WTC11 (cell line): Measurements from ENCODE around the gene DARS2. TPM values are rescaled to one million over a fixed set of nuclear protein-coding genes. Genes with fewer than 3 reads are reported as not detected.
A peak's percentile ranks its signal among the peaks of the same experiment; 100 is the strongest.

Experiments used
- ATAC-seq: fragments of 200-7000 bp; cut with Tn5 transposase; 2 replicates; pipeline ENCODE4 v1.10.0; 2021; ENCODE audit warnings: mild to moderate bottlenecking, moderate library complexity
- CTCF ChIA-PET: fragments of 300-600 bp; sonication (Branson Sonifier 250); formaldehyde crosslinking; loops from one replicate; lab custom pipeline; 2021; ENCODE audit warnings: antibody characterized with exemption; lab: Charles Lee
- POLR2A ChIA-PET: fragments of 350-600 bp; sonication (Branson Sonifier 250); formaldehyde crosslinking; loops from one replicate; lab custom pipeline; 2021; ENCODE audit warnings: antibody characterized with exemption; lab: Charles Lee
- DNase-seq: peaks from one replicate; pipeline ENCODE4 v3.0.0; 2021; ENCODE audit warnings: low spot score
- H3K27ac Mint-ChIP-seq: 2 replicates; pipeline ENCODE4 v1.8.0; 2021; ENCODE audit warnings: mixed read lengths
- H3K27me3 Mint-ChIP-seq: 2 replicates; pipeline ENCODE4 v1.8.0; 2021; ENCODE audit warnings: low read depth, mild to moderate bottlenecking, moderate library complexity, mixed read lengths
- H3K36me3 Mint-ChIP-seq: 2 replicates; pipeline ENCODE4 v1.8.0; 2021; ENCODE audit warnings: mixed read lengths
- H3K4me1 Mint-ChIP-seq: 2 replicates; pipeline ENCODE4 v1.8.0; 2022; ENCODE audit warnings: mixed read lengths
- H3K4me3 Mint-ChIP-seq: 2 replicates; pipeline ENCODE4 v1.8.0; 2021; ENCODE audit warnings: mild to moderate bottlenecking, moderate library complexity, mixed read lengths
- H3K9me3 Mint-ChIP-seq: 2 replicates; pipeline ENCODE4 v1.8.0; 2021; ENCODE audit warnings: mixed read lengths
- FOXJ3 ChIP-seq: sonication (generic); formaldehyde crosslinking; IDR thresholded peaks from 2 replicates; pipeline ENCODE4 v1.9.0; 2021; ENCODE audit warnings: missing genetic modification reagents, mild to moderate bottlenecking, borderline replicate concordance
- FOXK1 ChIP-seq: sonication (generic); formaldehyde crosslinking; IDR thresholded peaks from 2 replicates; pipeline ENCODE4 v1.8.0; 2022; ENCODE audit warnings: mild to moderate bottlenecking, moderate library complexity, missing genetic modification reagents
- GTF2I ChIP-seq: fragments of 250-450 bp; sonication (Bioruptor Pico); conservative IDR thresholded peaks from 2 replicates; pipeline ENCODE4 v1.4.0; 2021; ENCODE audit warnings: mild to moderate bottlenecking
- JUN ChIP-seq: sonication (generic); formaldehyde crosslinking; IDR thresholded peaks from 2 replicates; pipeline ENCODE4 v1.8.0; 2023; ENCODE audit warnings: mild to moderate bottlenecking, missing genetic modification reagents
- NR2C2 ChIP-seq: sonication (generic); formaldehyde crosslinking; IDR thresholded peaks from 2 replicates; pipeline ENCODE4 v1.8.0; 2022; ENCODE audit warnings: mild to moderate bottlenecking, missing genetic modification reagents
- SMAD3 ChIP-seq: sonication (generic); formaldehyde crosslinking; IDR thresholded peaks from 2 replicates; pipeline ENCODE4 v1.8.0; 2022; ENCODE audit warnings: missing genetic modification reagents, mild to moderate bottlenecking, borderline replicate concordance
- ZSCAN18 ChIP-seq: fragments of 250-450 bp; sonication (Bioruptor Pico); IDR thresholded peaks from 2 replicates; pipeline ENCODE4 v2.1.2; 2022; ENCODE audit warnings: mild to moderate bottlenecking, moderate library complexity
- total RNA-seq: library from RNA; stranded (reverse); gene quantifications from 3 replicates; pipeline ENCODE4 v1.2.3, GENCODE V29; 2021
- TF ChIP-seq, protein P1 (sequence below): sonication (generic); formaldehyde crosslinking; IDR thresholded peaks from 2 replicates; pipeline ENCODE4 v1.8.0; 2023; ENCODE audit warnings: missing genetic modification reagents, mild to moderate bottlenecking, borderline replicate concordance
- TF ChIP-seq, protein P2 (sequence below): fragments of 250-450 bp; sonication (Bioruptor Pico); IDR thresholded peaks from 2 replicates; pipeline ENCODE4 v1.9.0; 2021; ENCODE audit warnings: mild to moderate bottlenecking, borderline replicate concordance
- TF ChIP-seq, protein P3 (sequence below): sonication (generic); formaldehyde crosslinking; IDR thresholded peaks from 2 replicates; pipeline ENCODE4 v1.8.0; 2023; ENCODE audit warnings: missing genetic modification reagents
- TF ChIP-seq, protein P4 (sequence below): sonication (generic); formaldehyde crosslinking; IDR thresholded peaks from 2 replicates; pipeline ENCODE4 v1.8.1; 2023; ENCODE audit warnings: mild to moderate bottlenecking, moderate library complexity, missing genetic modification reagents
- TF ChIP-seq, protein P5 (sequence below): sonication (generic); formaldehyde crosslinking; IDR thresholded peaks from 2 replicates; pipeline ENCODE4 v1.8.1; 2022; ENCODE audit warnings: missing genetic modification reagents, borderline replicate concordance

Gene DARS2
- total RNA-seq, 1 experiment from 2014 or later = 38.0 TPM

DNA sequence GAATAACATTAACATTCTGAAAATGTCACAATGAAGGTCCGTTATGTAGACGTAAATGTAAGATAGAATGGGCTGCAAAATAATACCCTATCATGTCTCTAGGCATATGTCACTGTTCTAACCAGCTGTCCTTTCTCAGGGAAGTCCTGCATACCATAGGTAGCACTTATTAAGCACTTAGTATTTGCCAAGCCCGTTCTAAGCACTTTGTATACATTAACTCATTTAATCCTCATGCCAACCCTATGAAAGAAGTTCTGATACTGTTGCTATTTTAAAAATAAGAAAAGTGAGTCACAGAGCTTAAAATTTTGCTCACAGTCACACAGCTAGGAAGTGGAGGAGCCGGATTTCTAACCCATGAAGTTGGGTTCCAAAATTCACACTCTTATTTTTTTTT lies 27.6 kb downstream of the DARS2 start (continued):
- TF ChIP-seq, protein P1, sequence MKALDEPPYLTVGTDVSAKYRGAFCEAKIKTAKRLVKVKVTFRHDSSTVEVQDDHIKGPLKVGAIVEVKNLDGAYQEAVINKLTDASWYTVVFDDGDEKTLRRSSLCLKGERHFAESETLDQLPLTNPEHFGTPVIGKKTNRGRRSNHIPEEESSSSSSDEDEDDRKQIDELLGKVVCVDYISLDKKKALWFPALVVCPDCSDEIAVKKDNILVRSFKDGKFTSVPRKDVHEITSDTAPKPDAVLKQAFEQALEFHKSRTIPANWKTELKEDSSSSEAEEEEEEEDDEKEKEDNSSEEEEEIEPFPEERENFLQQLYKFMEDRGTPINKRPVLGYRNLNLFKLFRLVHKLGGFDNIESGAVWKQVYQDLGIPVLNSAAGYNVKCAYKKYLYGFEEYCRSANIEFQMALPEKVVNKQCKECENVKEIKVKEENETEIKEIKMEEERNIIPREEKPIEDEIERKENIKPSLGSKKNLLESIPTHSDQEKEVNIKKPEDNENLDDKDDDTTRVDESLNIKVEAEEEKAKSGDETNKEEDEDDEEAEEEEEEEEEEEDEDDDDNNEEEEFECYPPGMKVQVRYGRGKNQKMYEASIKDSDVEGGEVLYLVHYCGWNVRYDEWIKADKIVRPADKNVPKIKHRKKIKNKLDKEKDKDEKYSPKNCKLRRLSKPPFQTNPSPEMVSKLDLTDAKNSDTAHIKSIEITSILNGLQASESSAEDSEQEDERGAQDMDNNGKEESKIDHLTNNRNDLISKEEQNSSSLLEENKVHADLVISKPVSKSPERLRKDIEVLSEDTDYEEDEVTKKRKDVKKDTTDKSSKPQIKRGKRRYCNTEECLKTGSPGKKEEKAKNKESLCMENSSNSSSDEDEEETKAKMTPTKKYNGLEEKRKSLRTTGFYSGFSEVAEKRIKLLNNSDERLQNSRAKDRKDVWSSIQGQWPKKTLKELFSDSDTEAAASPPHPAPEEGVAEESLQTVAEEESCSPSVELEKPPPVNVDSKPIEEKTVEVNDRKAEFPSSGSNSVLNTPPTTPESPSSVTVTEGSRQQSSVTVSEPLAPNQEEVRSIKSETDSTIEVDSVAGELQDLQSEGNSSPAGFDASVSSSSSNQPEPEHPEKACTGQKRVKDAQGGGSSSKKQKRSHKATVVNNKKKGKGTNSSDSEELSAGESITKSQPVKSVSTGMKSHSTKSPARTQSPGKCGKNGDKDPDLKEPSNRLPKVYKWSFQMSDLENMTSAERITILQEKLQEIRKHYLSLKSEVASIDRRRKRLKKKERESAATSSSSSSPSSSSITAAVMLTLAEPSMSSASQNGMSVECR (CRISPR knock-in tag) = no peak
- TF ChIP-seq JUN (no peak), GTF2I (CRISPR knock-in tag) (no peak), NR2C2 (CRISPR knock-in tag) (no peak), SMAD3 (no peak), ZSCAN18 (CRISPR knock-in tag) (no peak)
- TF ChIP-seq, protein P2, sequence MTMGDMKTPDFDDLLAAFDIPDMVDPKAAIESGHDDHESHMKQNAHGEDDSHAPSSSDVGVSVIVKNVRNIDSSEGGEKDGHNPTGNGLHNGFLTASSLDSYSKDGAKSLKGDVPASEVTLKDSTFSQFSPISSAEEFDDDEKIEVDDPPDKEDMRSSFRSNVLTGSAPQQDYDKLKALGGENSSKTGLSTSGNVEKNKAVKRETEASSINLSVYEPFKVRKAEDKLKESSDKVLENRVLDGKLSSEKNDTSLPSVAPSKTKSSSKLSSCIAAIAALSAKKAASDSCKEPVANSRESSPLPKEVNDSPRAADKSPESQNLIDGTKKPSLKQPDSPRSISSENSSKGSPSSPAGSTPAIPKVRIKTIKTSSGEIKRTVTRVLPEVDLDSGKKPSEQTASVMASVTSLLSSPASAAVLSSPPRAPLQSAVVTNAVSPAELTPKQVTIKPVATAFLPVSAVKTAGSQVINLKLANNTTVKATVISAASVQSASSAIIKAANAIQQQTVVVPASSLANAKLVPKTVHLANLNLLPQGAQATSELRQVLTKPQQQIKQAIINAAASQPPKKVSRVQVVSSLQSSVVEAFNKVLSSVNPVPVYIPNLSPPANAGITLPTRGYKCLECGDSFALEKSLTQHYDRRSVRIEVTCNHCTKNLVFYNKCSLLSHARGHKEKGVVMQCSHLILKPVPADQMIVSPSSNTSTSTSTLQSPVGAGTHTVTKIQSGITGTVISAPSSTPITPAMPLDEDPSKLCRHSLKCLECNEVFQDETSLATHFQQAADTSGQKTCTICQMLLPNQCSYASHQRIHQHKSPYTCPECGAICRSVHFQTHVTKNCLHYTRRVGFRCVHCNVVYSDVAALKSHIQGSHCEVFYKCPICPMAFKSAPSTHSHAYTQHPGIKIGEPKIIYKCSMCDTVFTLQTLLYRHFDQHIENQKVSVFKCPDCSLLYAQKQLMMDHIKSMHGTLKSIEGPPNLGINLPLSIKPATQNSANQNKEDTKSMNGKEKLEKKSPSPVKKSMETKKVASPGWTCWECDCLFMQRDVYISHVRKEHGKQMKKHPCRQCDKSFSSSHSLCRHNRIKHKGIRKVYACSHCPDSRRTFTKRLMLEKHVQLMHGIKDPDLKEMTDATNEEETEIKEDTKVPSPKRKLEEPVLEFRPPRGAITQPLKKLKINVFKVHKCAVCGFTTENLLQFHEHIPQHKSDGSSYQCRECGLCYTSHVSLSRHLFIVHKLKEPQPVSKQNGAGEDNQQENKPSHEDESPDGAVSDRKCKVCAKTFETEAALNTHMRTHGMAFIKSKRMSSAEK (CRISPR knock-in tag) = no peak
- TF ChIP-seq, protein P3, sequence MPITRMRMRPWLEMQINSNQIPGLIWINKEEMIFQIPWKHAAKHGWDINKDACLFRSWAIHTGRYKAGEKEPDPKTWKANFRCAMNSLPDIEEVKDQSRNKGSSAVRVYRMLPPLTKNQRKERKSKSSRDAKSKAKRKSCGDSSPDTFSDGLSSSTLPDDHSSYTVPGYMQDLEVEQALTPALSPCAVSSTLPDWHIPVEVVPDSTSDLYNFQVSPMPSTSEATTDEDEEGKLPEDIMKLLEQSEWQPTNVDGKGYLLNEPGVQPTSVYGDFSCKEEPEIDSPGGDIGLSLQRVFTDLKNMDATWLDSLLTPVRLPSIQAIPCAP (CRISPR knock-in tag) = no peak

DNA sequence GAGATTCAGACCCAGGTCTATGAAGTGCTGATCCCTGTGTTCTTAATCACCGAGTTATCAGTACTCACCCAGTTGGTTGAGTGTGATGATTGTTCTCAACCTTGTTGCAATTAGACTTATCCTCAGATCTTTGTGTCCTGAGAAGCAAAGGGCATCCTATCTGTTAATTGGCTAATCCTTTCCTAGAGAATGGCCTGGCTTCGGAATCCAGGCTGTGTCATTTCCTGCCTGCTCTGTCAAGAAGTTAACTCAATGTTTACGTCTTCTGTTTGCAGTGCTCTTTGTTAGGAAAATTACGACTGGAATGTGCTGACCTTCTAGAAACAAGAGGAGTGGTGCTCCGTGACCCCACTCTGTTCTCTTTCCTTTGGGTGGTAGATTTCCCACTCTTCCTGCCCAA lies 28.6 kb downstream of the DARS2 start:
- ChIA-PET POLR2A (interaction anchor here (0.6 kb wide), 1 partner anchor 14 kb away, joined by 3 read pairs; no protein-coding TSS in a partner anchor), CTCF (interaction anchor here (1.1 kb wide), 1 partner anchor 423 kb away, joined by 4 read pairs; no protein-coding TSS in a partner anchor)
- H3K4me1 Mint-ChIP-seq = peaks cover 16% of the 10 kb centered on the region
- peak overlapping the region; percentile 81 for H3K27ac Mint-ChIP-seq
- peaks cover 48% of the 10 kb centered on the region for H3K36me3 Mint-ChIP-seq
- H3K27me3 Mint-ChIP-seq = no peaks in the 10 kb centered on the region
- ATAC-seq (peak; percentile 80), DNase-seq (no peak)
- TF ChIP-seq, protein P4, sequence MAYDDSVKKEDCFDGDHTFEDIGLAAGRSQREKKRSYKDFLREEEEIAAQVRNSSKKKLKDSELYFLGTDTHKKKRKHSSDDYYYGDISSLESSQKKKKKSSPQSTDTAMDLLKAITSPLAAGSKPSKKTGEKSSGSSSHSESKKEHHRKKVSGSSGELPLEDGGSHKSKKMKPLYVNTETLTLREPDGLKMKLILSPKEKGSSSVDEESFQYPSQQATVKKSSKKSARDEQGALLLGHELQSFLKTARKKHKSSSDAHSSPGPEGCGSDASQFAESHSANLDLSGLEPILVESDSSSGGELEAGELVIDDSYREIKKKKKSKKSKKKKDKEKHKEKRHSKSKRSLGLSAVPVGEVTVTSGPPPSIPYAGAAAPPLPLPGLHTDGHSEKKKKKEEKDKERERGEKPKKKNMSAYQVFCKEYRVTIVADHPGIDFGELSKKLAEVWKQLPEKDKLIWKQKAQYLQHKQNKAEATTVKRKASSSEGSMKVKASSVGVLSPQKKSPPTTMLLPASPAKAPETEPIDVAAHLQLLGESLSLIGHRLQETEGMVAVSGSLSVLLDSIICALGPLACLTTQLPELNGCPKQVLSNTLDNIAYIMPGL (CRISPR knock-in tag) = no peak
- TF ChIP-seq, protein P5, sequence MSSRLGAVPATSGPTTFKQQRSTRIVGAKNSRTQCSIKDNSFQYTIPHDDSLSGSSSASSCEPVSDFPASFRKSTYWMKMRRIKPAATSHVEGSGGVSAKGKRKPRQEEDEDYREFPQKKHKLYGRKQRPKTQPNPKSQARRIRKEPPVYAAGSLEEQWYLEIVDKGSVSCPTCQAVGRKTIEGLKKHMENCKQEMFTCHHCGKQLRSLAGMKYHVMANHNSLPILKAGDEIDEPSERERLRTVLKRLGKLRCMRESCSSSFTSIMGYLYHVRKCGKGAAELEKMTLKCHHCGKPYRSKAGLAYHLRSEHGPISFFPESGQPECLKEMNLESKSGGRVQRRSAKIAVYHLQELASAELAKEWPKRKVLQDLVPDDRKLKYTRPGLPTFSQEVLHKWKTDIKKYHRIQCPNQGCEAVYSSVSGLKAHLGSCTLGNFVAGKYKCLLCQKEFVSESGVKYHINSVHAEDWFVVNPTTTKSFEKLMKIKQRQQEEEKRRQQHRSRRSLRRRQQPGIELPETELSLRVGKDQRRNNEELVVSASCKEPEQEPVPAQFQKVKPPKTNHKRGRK (CRISPR knock-in tag) = no peak
- TF ChIP-seq FOXJ3 (CRISPR knock-in tag) = no peak
- peak; percentile 81 for TF ChIP-seq FOXK1
- H3K9me3 Mint-ChIP-seq = no peaks in the 10 kb centered on the region
- H3K4me3 Mint-ChIP-seq = no peak overlapping the region
